Astrocyte (in vitro differentiated cells and primary cell): ENCODE measurements around the gene LIPG. TPM values are rescaled to one million over a fixed set of nuclear protein-coding genes. Genes with fewer than 3 reads are reported as not detected.
"Not testable (repeated sequence)": the region's sequence is repeated elsewhere in the genome, so short reads cannot be mapped to it uniquely, and the experiment has no call there.

Experiments used
- DNase-seq: peaks from one replicate; pipeline ENCODE4 v3.0.0-alpha.2; 2010; ENCODE audit warnings: low read depth
- FAIRE-seq: peaks from 2 replicates; lab custom pipeline; 2011; peaks lifted over from hg19 to GRCh38; lab: Jason Lieb, UNC
- H2AFZ ChIP-seq: 2 replicates; pipeline ENCODE4 v1.6.0; 2012; ENCODE audit warnings: low read depth, low read length, inconsistent platforms
- H3K27ac ChIP-seq: 2 replicates; pipeline ENCODE4 v1.5.1; 2011; ENCODE audit warnings: low read depth, low read length, inconsistent platforms
- H3K27me3 ChIP-seq: 2 replicates; pipeline ENCODE4 v1.6.0; 2011; ENCODE audit warnings: low read length, inconsistent platforms; ENCODE audit not compliant: insufficient read depth
- H3K36me3 ChIP-seq: 2 replicates; pipeline ENCODE4 v1.5.1; 2011; ENCODE audit warnings: low read length, inconsistent platforms; ENCODE audit not compliant: insufficient read depth
- H3K4me1 ChIP-seq: 2 replicates; pipeline ENCODE4 v1.5.1; 2011; ENCODE audit warnings: low read length, inconsistent platforms; ENCODE audit not compliant: insufficient read depth
- H3K4me2 ChIP-seq: 2 replicates; pipeline ENCODE4 v1.6.0; 2012; ENCODE audit warnings: low read length, inconsistent platforms
- H3K4me3 ChIP-seq: 2 replicates; pipeline ENCODE4 v1.5.1; 2011; ENCODE audit warnings: low read depth, mild to moderate bottlenecking, low read length, inconsistent platforms; ENCODE audit not compliant: insufficient read depth
- H3K79me2 ChIP-seq: 2 replicates; pipeline ENCODE4 v1.6.0; 2012; ENCODE audit warnings: mild to moderate bottlenecking, low read length, inconsistent platforms; ENCODE audit not compliant: insufficient read depth
- H3K9ac ChIP-seq: 2 replicates; pipeline ENCODE4 v1.6.0; 2012; ENCODE audit warnings: mild to moderate bottlenecking, low read length, inconsistent platforms
- H3K9me3 ChIP-seq: 2 replicates; pipeline ENCODE4 v1.5.1; 2012; ENCODE audit warnings: low read depth, mild to moderate bottlenecking, low read length, inconsistent platforms; ENCODE audit not compliant: insufficient read depth
- H4K20me1 ChIP-seq: 2 replicates; pipeline ENCODE4 v1.6.0; 2012; ENCODE audit warnings: low read length, inconsistent platforms; ENCODE audit not compliant: insufficient read depth
- H3K27ac Mint-ChIP-seq: one replicate; pipeline ENCODE4 v1.8.0; 2021; ENCODE audit warnings: mild to moderate bottlenecking, mixed read lengths; ENCODE audit not compliant: unreplicated experiment
- H3K27me3 Mint-ChIP-seq: one replicate; pipeline ENCODE4 v1.8.0; 2021; ENCODE audit warnings: low read depth, mixed read lengths; ENCODE audit not compliant: unreplicated experiment
- H3K36me3 Mint-ChIP-seq: one replicate; pipeline ENCODE4 v1.8.0; 2021; ENCODE audit warnings: low read depth, mixed read lengths; ENCODE audit not compliant: unreplicated experiment
- H3K4me1 Mint-ChIP-seq: one replicate; pipeline ENCODE4 v1.8.0; 2021; ENCODE audit warnings: low read depth, mixed read lengths; ENCODE audit not compliant: unreplicated experiment
- H3K4me3 Mint-ChIP-seq: one replicate; pipeline ENCODE4 v1.8.0; 2021; ENCODE audit warnings: mild to moderate bottlenecking, moderate library complexity, mixed read lengths; ENCODE audit not compliant: unreplicated experiment
- H3K9me3 Mint-ChIP-seq: one replicate; pipeline ENCODE4 v1.8.0; 2021; ENCODE audit warnings: mild to moderate bottlenecking, mixed read lengths; ENCODE audit not compliant: unreplicated experiment
- EZH2 ChIP-seq: IDR thresholded peaks from 2 replicates; pipeline ENCODE4 v1.6.1; 2012; ENCODE audit warnings: mild to moderate bottlenecking, low read length, inconsistent platforms; ENCODE audit not compliant: insufficient read depth
- total RNA-seq: library from RNA; stranded (reverse); gene quantifications from 2 replicates; pipeline ENCODE4 v1.2.1, GENCODE V29; 2021
- TF ChIP-seq, protein P1 (sequence below): IDR thresholded peaks from 2 replicates; pipeline ENCODE4 v1.5.1; 2011; ENCODE audit warnings: low read depth, mild to moderate bottlenecking, inconsistent platforms, low read length, moderate library complexity; ENCODE audit not compliant: insufficient read depth

The LIPG gene
- total RNA-seq, 1 donor from 2014 or later, result 18.3 TPM

DNA sequence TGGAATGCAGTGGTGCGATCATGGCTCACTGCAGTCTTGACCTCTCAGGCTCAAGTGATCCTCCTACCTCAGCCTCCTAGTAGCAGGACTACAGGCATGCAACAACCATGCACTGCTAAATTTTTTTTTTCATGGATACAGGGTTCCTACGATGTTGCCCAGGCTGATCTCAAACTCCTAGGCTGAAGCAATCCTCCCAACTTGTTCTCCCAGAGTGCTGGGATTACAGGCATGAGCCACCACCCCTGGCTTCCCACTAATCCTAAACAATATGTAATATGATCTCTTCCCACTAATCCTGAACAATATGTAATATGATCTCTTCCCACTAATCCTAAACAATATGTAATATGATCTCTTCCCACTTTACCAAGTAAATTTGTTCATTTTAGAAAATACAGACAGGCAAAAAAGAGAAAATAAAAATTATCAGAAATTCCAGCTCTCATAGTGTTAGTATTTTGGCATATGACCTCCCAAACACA is 41.2 kb upstream of the LIPG start:
- Histone ChIP-seq H3K4me1 (peaks cover 3% of the 10 kb centered on the region), H2AFZ (no peak overlapping the region)
- TF ChIP-seq EZH2, result no peak
- TF ChIP-seq, protein P1, sequence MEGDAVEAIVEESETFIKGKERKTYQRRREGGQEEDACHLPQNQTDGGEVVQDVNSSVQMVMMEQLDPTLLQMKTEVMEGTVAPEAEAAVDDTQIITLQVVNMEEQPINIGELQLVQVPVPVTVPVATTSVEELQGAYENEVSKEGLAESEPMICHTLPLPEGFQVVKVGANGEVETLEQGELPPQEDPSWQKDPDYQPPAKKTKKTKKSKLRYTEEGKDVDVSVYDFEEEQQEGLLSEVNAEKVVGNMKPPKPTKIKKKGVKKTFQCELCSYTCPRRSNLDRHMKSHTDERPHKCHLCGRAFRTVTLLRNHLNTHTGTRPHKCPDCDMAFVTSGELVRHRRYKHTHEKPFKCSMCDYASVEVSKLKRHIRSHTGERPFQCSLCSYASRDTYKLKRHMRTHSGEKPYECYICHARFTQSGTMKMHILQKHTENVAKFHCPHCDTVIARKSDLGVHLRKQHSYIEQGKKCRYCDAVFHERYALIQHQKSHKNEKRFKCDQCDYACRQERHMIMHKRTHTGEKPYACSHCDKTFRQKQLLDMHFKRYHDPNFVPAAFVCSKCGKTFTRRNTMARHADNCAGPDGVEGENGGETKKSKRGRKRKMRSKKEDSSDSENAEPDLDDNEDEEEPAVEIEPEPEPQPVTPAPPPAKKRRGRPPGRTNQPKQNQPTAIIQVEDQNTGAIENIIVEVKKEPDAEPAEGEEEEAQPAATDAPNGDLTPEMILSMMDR, result no peak

DNA sequence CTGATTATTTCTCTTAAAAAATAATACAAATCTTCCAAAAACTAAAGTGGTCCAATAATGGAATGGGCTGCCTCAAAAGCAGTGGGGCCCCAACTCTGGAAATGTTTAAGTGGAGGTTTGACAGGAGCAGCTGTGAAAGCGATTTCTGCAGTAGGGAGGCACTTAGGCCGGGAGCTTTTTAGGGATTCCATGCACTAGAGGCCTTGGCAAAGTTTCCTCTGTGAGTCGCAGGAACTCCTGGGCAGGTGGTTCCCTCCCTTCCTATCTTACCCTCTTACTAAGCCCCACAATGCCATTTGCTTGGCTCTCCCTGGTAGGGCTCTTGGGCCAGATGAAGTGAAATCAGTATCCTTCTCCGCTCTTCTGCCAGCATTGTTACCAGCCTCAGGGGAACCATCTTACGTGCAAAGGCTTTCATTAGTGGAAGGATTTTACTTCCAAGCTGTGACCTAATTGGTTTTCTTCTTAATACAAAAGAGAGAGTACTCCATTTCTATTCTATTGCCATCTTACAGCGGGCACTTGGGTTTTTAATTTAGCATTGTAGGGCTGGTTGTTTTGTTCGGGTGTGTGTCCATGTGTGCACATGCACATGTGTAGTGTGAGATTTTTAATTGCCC is 40.5 kb upstream of the LIPG start:
- no peak overlapping the region for H3K4me3 Mint-ChIP-seq
- peaks cover 7% of the 10 kb centered on the region for H3K27me3 Mint-ChIP-seq
- no peak for FAIRE-seq
- no peaks in the 10 kb centered on the region for H3K36me3 ChIP-seq
- H3K4me2 ChIP-seq, result no peak overlapping the region
- no peaks in the 10 kb centered on the region for H3K9me3 Mint-ChIP-seq
- peak overlapping the region; percentile 41 for H2AFZ ChIP-seq
- no peaks in the 10 kb centered on the region for H3K79me2 ChIP-seq
- no peak for DNase-seq
- no peaks in the 10 kb centered on the region for H4K20me1 ChIP-seq
- no peak overlapping the region for H3K4me3 ChIP-seq
- H3K36me3 Mint-ChIP-seq, result peaks cover 2% of the 10 kb centered on the region
- H3K27ac Mint-ChIP-seq, result no peak overlapping the region
- peaks cover 5% of the 10 kb centered on the region for H3K4me1 Mint-ChIP-seq
- H3K4me1 ChIP-seq, result peaks cover 3% of the 10 kb centered on the region
- no peak overlapping the region for H3K27ac ChIP-seq
- no peak overlapping the region for H3K9ac ChIP-seq
- H3K9me3 ChIP-seq, result no peaks in the 10 kb centered on the region
- H3K27me3 ChIP-seq, result no peaks in the 10 kb centered on the region
- TF ChIP-seq, protein P1, result no peak
- TF ChIP-seq EZH2, result no peak

More for the DNA sequence above, 41.2 kb upstream of the LIPG start:
- Histone ChIP-seq H3K27ac (no peak overlapping the region), H3K9me3 (no peaks in the 10 kb centered on the region), H3K4me3 (no peak overlapping the region), H4K20me1 (no peaks in the 10 kb centered on the region), H3K27me3 (no peaks in the 10 kb centered on the region), H3K79me2 (no peaks in the 10 kb centered on the region), H3K4me2 (no peak overlapping the region), H3K36me3 (no peaks in the 10 kb centered on the region), H3K9ac (no peak overlapping the region)
- peaks cover 7% of the 10 kb centered on the region for H3K27me3 Mint-ChIP-seq
- no peak overlapping the region for H3K27ac Mint-ChIP-seq
- no peak for FAIRE-seq
- H3K4me1 Mint-ChIP-seq, result peaks cover 5% of the 10 kb centered on the region
- DNase-seq, result peak; percentile 22
- no peak overlapping the region for H3K4me3 Mint-ChIP-seq
- H3K9me3 Mint-ChIP-seq, result no peaks in the 10 kb centered on the region
- peaks cover 2% of the 10 kb centered on the region for H3K36me3 Mint-ChIP-seq

DNA sequence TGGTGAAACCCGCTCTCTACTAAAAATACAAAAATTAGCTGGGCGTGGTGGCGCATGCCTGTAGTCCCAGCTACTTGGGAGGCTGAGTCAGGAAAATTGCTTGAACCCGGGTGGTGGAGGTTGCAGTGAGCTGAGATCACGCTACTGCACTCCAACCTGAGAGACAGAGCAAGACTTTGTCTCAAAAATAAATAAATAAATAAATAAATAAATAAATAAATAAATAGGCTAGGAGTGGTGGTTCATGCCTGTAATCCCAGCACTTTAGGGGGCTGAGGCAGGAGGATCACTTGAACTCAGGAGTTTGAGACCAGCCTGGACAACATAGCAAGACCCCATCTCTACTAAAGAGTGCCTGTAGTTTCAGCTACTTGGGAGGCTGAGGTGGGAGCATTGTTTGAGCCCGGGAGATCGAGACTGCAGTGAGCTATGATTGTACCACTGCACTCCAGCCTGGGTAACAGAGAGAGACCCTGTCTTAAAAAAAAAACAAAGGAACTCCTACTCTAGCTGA is 38.2 kb upstream of the LIPG start:
- H3K9ac ChIP-seq, H4K20me1 ChIP-seq, H3K4me1 Mint-ChIP-seq, H3K4me1 ChIP-seq, H3K4me2 ChIP-seq, H3K9me3 Mint-ChIP-seq, DNase-seq, H3K4me3 ChIP-seq, H3K4me3 Mint-ChIP-seq, H3K27ac ChIP-seq, H3K79me2 ChIP-seq, H3K27me3 ChIP-seq, H3K27ac Mint-ChIP-seq, H3K36me3 Mint-ChIP-seq, FAIRE-seq, H2AFZ ChIP-seq, H3K9me3 ChIP-seq, H3K27me3 Mint-ChIP-seq, H3K36me3 ChIP-seq: not testable (repeated sequence)
